H1 (cell line): ENCODE measurements around the gene ANKRD40. TPM values are rescaled to one million over a fixed set of nuclear protein-coding genes. Genes with fewer than 3 reads are reported as not detected.
A peak's percentile ranks its signal among the peaks of the same experiment; 100 is the strongest.

Experiments used
- CTCF ChIA-PET: fragments of 300-600 bp; sonication (Branson Sonifier 250); formaldehyde crosslinking; loops from one replicate; lab custom pipeline; 2021; ENCODE audit not compliant: partially characterized antibody; lab: Charles Lee
- POLR2A ChIA-PET: fragments of 300-600 bp; sonication (Branson Sonifier 250); formaldehyde crosslinking; loops from one replicate; lab custom pipeline; 2021; ENCODE audit warnings: inconsistent platforms; ENCODE audit not compliant: partially characterized antibody; lab: Charles Lee
- DNase-seq, 2 experiments: peaks; one replicate each; pipeline versions ENCODE4 v3.0.0 to v3.0.0-alpha.2; 2010 to 2022; ENCODE audit warnings: low spot score in 2 of 2, low read depth in 1 of 2, mixed read lengths in 1 of 2
- FAIRE-seq: peaks from 2 replicates; lab custom pipeline; 2011; peaks lifted over from hg19 to GRCh38; lab: Jason Lieb, UNC
- H2AFZ ChIP-seq: 2 replicates; pipeline ENCODE4 v1.8.1; 2012; ENCODE audit warnings: low read length, inconsistent platforms
- H2AK5ac ChIP-seq: 2 replicates; pipeline ENCODE4 v1.6.1; 2013; ENCODE audit warnings: low read depth, low read length
- H2BK120ac ChIP-seq: replicated peaks from 2 replicates; pipeline ENCODE3; 2013; ENCODE audit warnings: low read depth, low read length, inconsistent platforms
- H2BK12ac ChIP-seq: 2 replicates; pipeline ENCODE4 v1.6.1; 2013; ENCODE audit warnings: low read depth, low read length
- H2BK15ac ChIP-seq: 2 replicates; pipeline ENCODE4 v1.6.1; 2013; ENCODE audit warnings: low read length
- H2BK20ac ChIP-seq: 2 replicates; pipeline ENCODE4 v1.6.1; 2013; ENCODE audit warnings: low read length
- H2BK5ac ChIP-seq: 2 replicates; pipeline ENCODE4 v1.6.1; 2013; ENCODE audit warnings: low read depth, low read length
- H3K14ac ChIP-seq: 2 replicates; pipeline ENCODE4 v1.6.1; 2013; ENCODE audit warnings: inconsistent platforms; ENCODE audit not compliant: insufficient read length
- H3K18ac ChIP-seq: 2 replicates; pipeline ENCODE4 v1.6.1; 2013; ENCODE audit warnings: low read length; ENCODE audit errors: extremely low read depth
- H3K23ac ChIP-seq: 2 replicates; pipeline ENCODE4 v1.6.1; 2013; ENCODE audit warnings: inconsistent platforms; ENCODE audit not compliant: insufficient read length
- H3K23me2 ChIP-seq: 2 replicates; pipeline ENCODE4 v1.6.1; 2013; ENCODE audit warnings: low read depth, low read length
- H3K27ac ChIP-seq: 2 replicates; pipeline ENCODE4 v1.6.1; 2011; ENCODE audit warnings: low read depth, low read length, inconsistent platforms
- H3K27me3 ChIP-seq, 4 experiments: replicated peaks in 1 of 4; 1 replicate in 1 of 4; 2 replicates in 3 of 4; pipeline versions ENCODE4 v1.6.1 to v1.8.1; 2011 to 2013; ENCODE audit warnings: low read length in 3 of 4, mild to moderate bottlenecking in 3 of 4, inconsistent platforms in 2 of 4, mixed read lengths in 2 of 4, moderate library complexity in 1 of 4; ENCODE audit not compliant: control insufficient read depth in 3 of 4, insufficient read depth in 3 of 4; ENCODE audit errors: extremely low read depth in 1 of 4
- H3K36me3 ChIP-seq, 4 experiments: 2 replicates each; pipeline versions ENCODE4 v1.6.1 to v1.8.1; 2011 to 2013; ENCODE audit warnings: mild to moderate bottlenecking in 4 of 4, low read length in 3 of 4, moderate library complexity in 2 of 4, control low read depth in 1 of 4, inconsistent platforms in 1 of 4; ENCODE audit not compliant: insufficient read depth in 4 of 4, control insufficient read depth in 2 of 4
- H3K4ac ChIP-seq: replicated peaks from 2 replicates; pipeline ENCODE3; 2013; ENCODE audit warnings: low read length, low read depth, mixed read lengths, inconsistent platforms; ENCODE audit not compliant: insufficient read length
- H3K4me1 ChIP-seq, 4 experiments: replicated peaks in 1 of 4; 1 replicate in 1 of 4; 2 replicates in 3 of 4; pipeline versions ENCODE4 v1.6.1 to v1.8.1; 2011 to 2013; ENCODE audit warnings: low read length in 3 of 4, inconsistent platforms in 2 of 4, mixed read lengths in 1 of 4; ENCODE audit not compliant: insufficient read depth in 4 of 4, control insufficient read depth in 3 of 4
- H3K4me2 ChIP-seq, 2 experiments: 2 replicates each; pipeline versions ENCODE4 v1.6.1 to v1.8.1; 2011 to 2013; ENCODE audit warnings: low read depth in 2 of 2, low read length in 2 of 2, control low read depth in 1 of 2, inconsistent platforms in 1 of 2, mild to moderate bottlenecking in 1 of 2; ENCODE audit not compliant: insufficient read depth in 1 of 2
- H3K4me3 ChIP-seq, 4 experiments: fragments of 200-600, 300-600 bp in 1 of 4; sonication (generic), shearing (Covaris generic), sonication (Bioruptor Twin) in 1 of 4; 2 replicates each; pipeline versions ENCODE4 v1.5.1 to v1.8.1; 2011 to 2016; ENCODE audit warnings: low read length in 4 of 4, low read depth in 3 of 4, control low read depth in 2 of 4, inconsistent platforms in 2 of 4, mild to moderate bottlenecking in 2 of 4, mixed read lengths in 1 of 4, moderate library complexity in 1 of 4; ENCODE audit not compliant: insufficient read depth in 2 of 4; ENCODE audit errors: extremely low read depth in 1 of 4
- H3K56ac ChIP-seq: replicated peaks from 2 replicates; pipeline ENCODE3; 2013; ENCODE audit warnings: low read depth, mild to moderate bottlenecking, mixed read lengths, low read length, inconsistent platforms; ENCODE audit not compliant: insufficient read length
- H3K79me1 ChIP-seq: 2 replicates; pipeline ENCODE4 v1.6.1; 2013; ENCODE audit warnings: low read depth, low read length, control low read depth
- H3K79me2 ChIP-seq, 2 experiments: 2 replicates each; pipeline versions ENCODE4 v1.6.1 to v1.8.1; 2012 to 2013; ENCODE audit warnings: low read length in 2 of 2, mild to moderate bottlenecking in 2 of 2, inconsistent platforms in 1 of 2; ENCODE audit not compliant: insufficient read depth in 2 of 2, control insufficient read depth in 1 of 2
- H3K9ac ChIP-seq, 4 experiments: replicated peaks in 1 of 4; 1 replicate in 1 of 4; 2 replicates in 3 of 4; pipeline versions ENCODE4 v1.6.1 to v1.8.1; 2011 to 2013; ENCODE audit warnings: low read depth in 3 of 4, low read length in 3 of 4, control low read depth in 2 of 4, mild to moderate bottlenecking in 2 of 4, moderate library complexity in 2 of 4, inconsistent platforms in 1 of 4; ENCODE audit errors: extremely low read depth in 1 of 4
- H3K9me3 ChIP-seq, 2 experiments: 2 replicates each; pipeline versions ENCODE4 v1.6.1 to v1.8.1; 2012 to 2013; ENCODE audit warnings: mild to moderate bottlenecking in 2 of 2, moderate library complexity in 2 of 2, control low read depth in 1 of 2, inconsistent platforms in 1 of 2, low read depth in 1 of 2, low read length in 1 of 2, mixed read lengths in 1 of 2; ENCODE audit not compliant: insufficient read depth in 2 of 2
- H4K20me1 ChIP-seq, 2 experiments: replicated peaks in 1 of 2; 2 replicates each; pipeline versions ENCODE3 to v1.8.1; 2011 to 2013; ENCODE audit warnings: inconsistent platforms in 2 of 2, low read length in 2 of 2, mild to moderate bottlenecking in 1 of 2; ENCODE audit not compliant: insufficient read depth in 2 of 2, control insufficient read depth in 1 of 2
- H4K5ac ChIP-seq: 2 replicates; pipeline ENCODE4 v1.6.1; 2013; ENCODE audit warnings: low read length, low read depth, mixed read lengths, inconsistent platforms; ENCODE audit not compliant: insufficient read length
- H4K8ac ChIP-seq: 2 replicates; pipeline ENCODE4 v1.8.0; 2013; ENCODE audit warnings: mild to moderate bottlenecking, moderate library complexity, low read length, inconsistent platforms; ENCODE audit not compliant: insufficient read depth; ENCODE audit errors: extremely low read depth
- H4K91ac ChIP-seq: replicated peaks from 2 replicates; pipeline ENCODE3; 2013; ENCODE audit warnings: low read length, mixed read lengths, inconsistent platforms; ENCODE audit not compliant: insufficient read length
- CBX8 ChIP-seq: fragments of 300-800, 300-1000 bp; sonication (generic); IDR thresholded peaks from 2 replicates; pipeline ENCODE4 v1.7.1; 2016; ENCODE audit warnings: low read depth, low read length, borderline replicate concordance
- CHD1 ChIP-seq: IDR thresholded peaks from 2 replicates; pipeline ENCODE4 v1.6.1; 2012; ENCODE audit warnings: low read depth, low read length, improper control_type of control experiment
- EP300 ChIP-seq, 2 experiments: IDR thresholded peaks; 1 replicate in 1 of 2; 2 replicates in 1 of 2; pipeline ENCODE4 v1.6.1; 2011 to 2012; ENCODE audit warnings: low read depth in 2 of 2, low read length in 2 of 2, mild to moderate bottlenecking in 2 of 2, borderline replicate concordance in 1 of 2, inconsistent platforms in 1 of 2, moderate library complexity in 1 of 2
- EZH2 ChIP-seq: fragments of 200-600 bp; sonication (generic); IDR thresholded peaks from 2 replicates; pipeline ENCODE4 v1.7.1; 2012; ENCODE audit warnings: low read depth, mild to moderate bottlenecking, moderate library complexity, low read length, inconsistent platforms; ENCODE audit not compliant: severe bottlenecking
- FOSL1 ChIP-seq: IDR thresholded peaks from 2 replicates; pipeline ENCODE4 v1.6.1; 2011; ENCODE audit warnings: mild to moderate bottlenecking, low read depth, low read length, moderate library complexity; ENCODE audit not compliant: insufficient read depth
- GABPA ChIP-seq: IDR thresholded peaks from 2 replicates; pipeline ENCODE4 v1.6.1; 2011; ENCODE audit warnings: mild to moderate bottlenecking, low read length, moderate library complexity, borderline replicate concordance; ENCODE audit not compliant: insufficient read depth
- NANOG ChIP-seq: IDR thresholded peaks from 2 replicates; pipeline ENCODE4 v1.6.1; 2011; ENCODE audit warnings: low read length, low read depth, mild to moderate bottlenecking, inconsistent platforms; ENCODE audit not compliant: insufficient read depth, poor library complexity, severe bottlenecking
- POLR2AphosphoS5 ChIP-seq: IDR thresholded peaks from 2 replicates; pipeline ENCODE4 v1.6.1; 2011; ENCODE audit warnings: low read depth, low read length
- TAF1 ChIP-seq: IDR thresholded peaks from 2 replicates; pipeline ENCODE4 v1.6.1; 2011; ENCODE audit warnings: mild to moderate bottlenecking, low read depth, low read length
- TAF7 ChIP-seq: optimal IDR thresholded peaks from 2 replicates; pipeline ENCODE3; 2011; ENCODE audit warnings: low read depth, mild to moderate bottlenecking, inconsistent platforms, low read length, moderate library complexity, borderline replicate concordance
- ZNF274 ChIP-seq: IDR thresholded peaks from 2 replicates; pipeline ENCODE4 v1.7.0; 2012; ENCODE audit warnings: low read length, borderline replicate concordance; ENCODE audit errors: extremely low read depth
- WGBS, 2 experiments: shearing (Covaris generic) in 1 of 2; methylation state at CpG; one replicate each; pipeline versions ENCODE4 v1.1.6 to v1.1.7; 2013 to 2015; ENCODE audit warnings: low lambda C conversion rate in 2 of 2, mixed read lengths in 2 of 2, inconsistent platforms in 1 of 2, low coverage in 1 of 2, missing lambda C conversion rate in 1 of 2; ENCODE audit not compliant: insufficient replicate concordance in 2 of 2, insufficient coverage in 1 of 2, insufficient read length in 1 of 2; ENCODE audit errors: extremely low coverage in 1 of 2, missing lambda C conversion rate in 1 of 2; 5-methylcytosine and 5-hydroxymethylcytosine counted together
- polyA plus RNA-seq, 7 experiments: library from polyadenylated mRNA; depleted of rRNA in 3 of 7; stranded (reverse) in 5 of 7; unstranded in 2 of 7; fragments of >200 nt in 5 of 7; fragments of 200-250 nt in 2 of 7; gene quantifications; 1 replicate in 5 of 7; 2 replicates in 1 of 7; 4 replicates in 1 of 7; pipeline versions ENCODE4 v1.2.1 to v1.2.3, GENCODE V29; 2011 to 2013; ENCODE audit warnings: missing spikeins in 2 of 7, mixed read lengths in 2 of 7
- total RNA-seq: library from RNA; stranded (reverse); fragmentation: NEBNext Ultra II Directional; extraction: Animal tissue kit (Norgen Biotek cat#: 25700); gene quantifications from 2 replicates; pipeline ENCODE4 v1.2.1, GENCODE V29; 2021

Gene ANKRD40
- total and polyA plus RNA-seq, 2 of the 8 experiments (the other 6 are each of a cell fraction or from before 2014, with no cell fraction given), result 26.1 to 50.1 TPM

DNA sequence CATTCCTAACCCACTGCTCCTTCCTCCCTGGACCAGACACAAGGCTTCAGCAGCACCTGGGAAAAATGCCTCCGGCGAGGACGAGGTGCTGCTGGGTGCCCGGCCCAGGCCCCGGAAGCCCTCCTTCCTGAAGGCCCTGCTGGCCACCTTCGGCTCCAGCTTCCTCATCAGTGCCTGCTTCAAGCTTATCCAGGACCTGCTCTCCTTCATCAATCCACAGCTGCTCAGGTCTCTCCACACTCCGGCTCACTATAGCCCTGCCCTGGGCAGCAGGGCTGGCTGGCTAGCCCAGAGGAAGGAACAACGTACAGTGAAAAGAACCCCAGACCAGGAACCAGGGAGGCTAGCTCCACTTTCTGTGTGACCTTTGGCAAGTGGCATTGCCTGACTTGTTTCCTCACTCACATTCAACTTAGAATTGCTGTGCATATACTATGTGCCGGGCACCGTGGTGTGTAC lies 46.8 kb downstream of the ANKRD40 start:
- peaks cover 3 to 8% (median 5%) of the 10 kb centered on the region in 4 experiments; a peak in 6 of 7 replicates for H3K4me1 ChIP-seq
- peak overlapping the region; percentile 56; the same call in 1 of the 2 replicates for H2BK5ac ChIP-seq
- H3K4ac ChIP-seq, result no peak overlapping the region
- H3K23ac ChIP-seq, result no peak overlapping the region
- H3K4me2 ChIP-seq, result no peak overlapping the region
- H3K27me3 ChIP-seq, result no peaks in the 10 kb centered on the region
- no peaks in the 10 kb centered on the region for H4K20me1 ChIP-seq
- H3K9me3 ChIP-seq, result no peaks in the 10 kb centered on the region
- FAIRE-seq (no peak), DNase-seq (no peak)
- H2BK20ac ChIP-seq, result no peak overlapping the region; the same call in 1 of the 2 replicates
- no peak overlapping the region for H4K91ac ChIP-seq
- H3K79me1 ChIP-seq, result no peaks in the 10 kb centered on the region
- H2AFZ ChIP-seq, result no peak overlapping the region
- H3K36me3 ChIP-seq, result no peaks in the 10 kb centered on the region
- no peak overlapping the region for H4K5ac ChIP-seq
- H3K9ac ChIP-seq, result no peak overlapping the region
- H2BK120ac ChIP-seq, result no peak overlapping the region
- no peaks in the 10 kb centered on the region for H3K79me2 ChIP-seq
- WGBS, 2 experiments, result 89% methylated on average over 10 of the region's 10 CpGs; no CpG with 5 or more reads in 1 of the 2 experiments
- no peak overlapping the region for H2AK5ac ChIP-seq
- no peak overlapping the region for H3K27ac ChIP-seq
- no peak overlapping the region for H3K18ac ChIP-seq
- H2BK12ac ChIP-seq, result peak overlapping the region; percentile 30
- H2BK15ac ChIP-seq, result no peak overlapping the region
- H3K23me2 ChIP-seq, result no peaks in the 10 kb centered on the region
- CTCF ChIA-PET, result interaction anchor here (0.6 to 10.0 kb wide), 22 partner anchors 8 to 264 kb away, joined by 3 to 96 read pairs (median 5); partner anchors contain the start of gene LRRC59
- no peak overlapping the region for H4K8ac ChIP-seq
- no peak overlapping the region for H3K56ac ChIP-seq
- H3K14ac ChIP-seq, result no peak overlapping the region
- TF ChIP-seq EP300 (IDR thresholded peaks at IDR 0.05; ENCODE audit: borderline replicate concordance in 1 of 2, low read depth in 2 of 2, low read length in 2 of 2), result no peak
- no peak for TF ChIP-seq CHD1
- no peak for TF ChIP-seq POLR2AphosphoS5
- TF ChIP-seq TAF7, result no peak
- TF ChIP-seq TAF1, result no peak
- no peak for TF ChIP-seq EZH2
- TF ChIP-seq CBX8, result no peak
- TF ChIP-seq FOSL1, result no peak
- TF ChIP-seq ZNF274, result no peak
- no peak for TF ChIP-seq GABPA
- TF ChIP-seq NANOG, result no peak
- no peak overlapping the region for H3K4me3 ChIP-seq
- POLR2A ChIA-PET, result interaction anchor here (0.6 to 1.8 kb wide), 5 partner anchors 9 to 181 kb away, joined by 3 to 6 read pairs (median 3); no protein-coding TSS in a partner anchor
